ENCODE data around the gene SPEM3. TPM values are rescaled to one million over a fixed set of nuclear protein-coding genes. Genes with fewer than 3 reads are reported as not detected.

The SPEM3 gene
- total RNA-seq, 1 experiment from 2014 or later, result not detected

GRCh38 chr17:7464081-7464480 lies 35.4 kb downstream of the SPEM3 start:
- Mint-ChIP-seq H3K4me1 (ENCODE audit: insufficient read depth, unreplicated experiment) (peaks cover 10% of the 10 kb centered on the region), H3K4me3 (ENCODE audit: unreplicated experiment) (no peak overlapping the region), H3K36me3 (ENCODE audit: insufficient read depth, unreplicated experiment) (peaks cover 63% of the 10 kb centered on the region), H3K9me3 (ENCODE audit: unreplicated experiment) (no peaks in the 10 kb centered on the region), H3K27ac (ENCODE audit: low read depth, unreplicated experiment) (no peak overlapping the region), H3K27me3 (ENCODE audit: insufficient read depth, unreplicated experiment) (no peaks in the 10 kb centered on the region)
- POLR2A ChIA-PET, result interaction anchor here (1.6 to 4.4 kb wide), 2 partner anchors 11 to 21 kb away, joined by 5 to 18 read pairs; partner anchors contain the start of gene POLR2A
- TF ChIP-seq, protein P1, sequence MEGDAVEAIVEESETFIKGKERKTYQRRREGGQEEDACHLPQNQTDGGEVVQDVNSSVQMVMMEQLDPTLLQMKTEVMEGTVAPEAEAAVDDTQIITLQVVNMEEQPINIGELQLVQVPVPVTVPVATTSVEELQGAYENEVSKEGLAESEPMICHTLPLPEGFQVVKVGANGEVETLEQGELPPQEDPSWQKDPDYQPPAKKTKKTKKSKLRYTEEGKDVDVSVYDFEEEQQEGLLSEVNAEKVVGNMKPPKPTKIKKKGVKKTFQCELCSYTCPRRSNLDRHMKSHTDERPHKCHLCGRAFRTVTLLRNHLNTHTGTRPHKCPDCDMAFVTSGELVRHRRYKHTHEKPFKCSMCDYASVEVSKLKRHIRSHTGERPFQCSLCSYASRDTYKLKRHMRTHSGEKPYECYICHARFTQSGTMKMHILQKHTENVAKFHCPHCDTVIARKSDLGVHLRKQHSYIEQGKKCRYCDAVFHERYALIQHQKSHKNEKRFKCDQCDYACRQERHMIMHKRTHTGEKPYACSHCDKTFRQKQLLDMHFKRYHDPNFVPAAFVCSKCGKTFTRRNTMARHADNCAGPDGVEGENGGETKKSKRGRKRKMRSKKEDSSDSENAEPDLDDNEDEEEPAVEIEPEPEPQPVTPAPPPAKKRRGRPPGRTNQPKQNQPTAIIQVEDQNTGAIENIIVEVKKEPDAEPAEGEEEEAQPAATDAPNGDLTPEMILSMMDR (IDR thresholded peaks at IDR 0.05; ENCODE audit: unreplicated experiment), result no peak
- intact Hi-C loops (cut with micrococcal nuclease), result no loop called here
- no TSS peak for BruUV-seq (replicated peaks)
- no peak for DNase-seq (ENCODE audit: unreplicated experiment)
- CTCF ChIA-PET, result interaction anchor here (0.5 to 1.3 kb wide), 2 partner anchors 27 to 53 kb away, joined by 3 to 4 read pairs; no protein-coding TSS in a partner anchor

- H3K36me3 Mint-ChIP-seq (ENCODE audit: insufficient read depth, unreplicated experiment), result peaks cover 52% of the 10 kb centered on the region
- ChIA-PET CTCF (interaction anchor here (0.5 to 1.2 kb wide), 2 partner anchors 29 to 447 kb away, joined by 3 to 6 read pairs; no protein-coding TSS in a partner anchor), POLR2A (interaction anchor here (0.5 to 1.6 kb wide), 4 partner anchors 10 to 119 kb away, joined by 3 to 5 read pairs (median 4); no protein-coding TSS in a partner anchor)
- H3K27ac Mint-ChIP-seq (ENCODE audit: low read depth, unreplicated experiment), result no peak overlapping the region
- H3K9me3 Mint-ChIP-seq (ENCODE audit: unreplicated experiment), result no peaks in the 10 kb centered on the region
- H3K27me3 Mint-ChIP-seq (ENCODE audit: insufficient read depth, unreplicated experiment), result no peaks in the 10 kb centered on the region
- intact Hi-C loops (cut with micrococcal nuclease), result no loop called here
- no peak overlapping the region for H3K4me3 Mint-ChIP-seq (ENCODE audit: unreplicated experiment)
- peaks cover 10% of the 10 kb centered on the region for H3K4me1 Mint-ChIP-seq (ENCODE audit: insufficient read depth, unreplicated experiment)
- DNase-seq (ENCODE audit: unreplicated experiment), result no peak
- no TSS peak for BruUV-seq (replicated peaks)
- TF ChIP-seq, protein P1 (IDR thresholded peaks at IDR 0.05; ENCODE audit: unreplicated experiment), result no peak
Observed at GRCh38 chr17:7465597-7466275, 37.1 kb downstream of the SPEM3 start.

- no peak overlapping the region for H3K4me3 Mint-ChIP-seq (ENCODE audit: unreplicated experiment)
- no TSS peak for BruUV-seq (replicated peaks)
- TF ChIP-seq, protein P1 (IDR thresholded peaks at IDR 0.05; ENCODE audit: unreplicated experiment), result no peak
- no peaks in the 10 kb centered on the region for H3K9me3 Mint-ChIP-seq (ENCODE audit: unreplicated experiment)
- ChIA-PET CTCF (interaction anchor here (0.5 to 1.2 kb wide), 2 partner anchors 29 to 446 kb away, joined by 3 to 6 read pairs; no protein-coding TSS in a partner anchor), POLR2A (interaction anchor here (0.6 to 2.8 kb wide), 6 partner anchors 10 to 29 kb away, joined by 3 to 16 read pairs (median 4); partner anchors contain the start of gene POLR2A)
- H3K27me3 Mint-ChIP-seq (ENCODE audit: insufficient read depth, unreplicated experiment), result no peaks in the 10 kb centered on the region
- H3K27ac Mint-ChIP-seq (ENCODE audit: low read depth, unreplicated experiment), result peak overlapping the region; percentile 31
- DNase-seq (ENCODE audit: unreplicated experiment), result no peak
- H3K36me3 Mint-ChIP-seq (ENCODE audit: insufficient read depth, unreplicated experiment), result peaks cover 46% of the 10 kb centered on the region
- intact Hi-C loops (cut with micrococcal nuclease), result no loop called here
- peaks cover 5% of the 10 kb centered on the region for H3K4me1 Mint-ChIP-seq (ENCODE audit: insufficient read depth, unreplicated experiment)
Observed at GRCh38 chr17:7466318-7466638, 37.6 kb downstream of the SPEM3 start.

- Mint-ChIP-seq H3K27ac (ENCODE audit: low read depth, unreplicated experiment) (peak overlapping the region; percentile 31), H3K9me3 (ENCODE audit: unreplicated experiment) (no peaks in the 10 kb centered on the region), H3K4me3 (ENCODE audit: unreplicated experiment) (no peak overlapping the region), H3K36me3 (ENCODE audit: insufficient read depth, unreplicated experiment) (peaks cover 41% of the 10 kb centered on the region), H3K27me3 (ENCODE audit: insufficient read depth, unreplicated experiment) (no peaks in the 10 kb centered on the region), H3K4me1 (ENCODE audit: insufficient read depth, unreplicated experiment) (peaks cover under 1% of the 10 kb centered on the region)
- ChIA-PET POLR2A (interaction anchor here (0.7 to 2.8 kb wide), 6 partner anchors 9 to 30 kb away, joined by 3 to 16 read pairs (median 4); partner anchors contain the start of gene POLR2A), CTCF (interaction anchor here (0.5 to 1.2 kb wide), 4 partner anchors 10 to 1081 kb away, joined by 3 to 6 read pairs (median 3); no protein-coding TSS in a partner anchor)
- BruUV-seq (replicated peaks), result no TSS peak
- TF ChIP-seq, protein P1 (IDR thresholded peaks at IDR 0.05; ENCODE audit: unreplicated experiment), result no peak
- DNase-seq (ENCODE audit: unreplicated experiment), result no peak
- intact Hi-C loops (cut with micrococcal nuclease), result no loop called here
Observed at GRCh38 chr17:7466639-7467341, 38.1 kb downstream of the SPEM3 start.
